Activated naive CD4-positive, alpha-beta T cell treated with anti-CD3 and anti-CD28 coated beads for 36 hours (primary cell): ENCODE measurements around the gene FUT1. TPM values are rescaled to one million over a fixed set of nuclear protein-coding genes. Genes with fewer than 3 reads are reported as not detected.
"Not testable (repeated sequence)": the region's sequence is repeated elsewhere in the genome, so short reads cannot be mapped to it uniquely, and the experiment has no call there.

Source experiments
- CTCF ChIA-PET: fragments of 350-600 bp; sonication (Branson Sonifier 250); formaldehyde crosslinking; loops from one replicate; lab custom pipeline; 2021; ENCODE audit warnings: antibody characterized with exemption; lab: Charles Lee
- DNase-seq: peaks from one replicate; pipeline ENCODE4 v3.0.0-alpha.2; 2020
- H3K27ac Mint-ChIP-seq: one replicate; pipeline ENCODE4 v1.8.0; 2021; ENCODE audit warnings: mild to moderate bottlenecking, mixed read lengths
- H3K27me3 Mint-ChIP-seq: one replicate; pipeline ENCODE4 v1.8.0; 2021; ENCODE audit warnings: low read depth, mixed read lengths
- H3K36me3 Mint-ChIP-seq: one replicate; pipeline ENCODE4 v1.8.0; 2021; ENCODE audit warnings: low read depth, mixed read lengths
- H3K4me1 Mint-ChIP-seq: one replicate; pipeline ENCODE4 v1.8.0; 2021; ENCODE audit warnings: low read depth, mixed read lengths
- H3K4me3 Mint-ChIP-seq: one replicate; pipeline ENCODE4 v1.8.0; 2021; ENCODE audit warnings: mild to moderate bottlenecking, moderate library complexity, mixed read lengths
- H3K9me3 Mint-ChIP-seq: one replicate; pipeline ENCODE4 v1.8.0; 2021; ENCODE audit warnings: mixed read lengths
- intact Hi-C: fragments of 100-400 bp; cut with micrococcal nuclease; formaldehyde crosslinking; loops from one replicate; pipeline ENCODE4 v1.15.1; 2023
- total RNA-seq, 2 experiments: library from RNA; stranded (reverse); gene quantifications; one replicate each; pipeline ENCODE4 v1.2.3, GENCODE V29; 2021

The FUT1 gene
- total RNA-seq: under 1 TPM; 0.07 to 0.12 TPM

DNA sequence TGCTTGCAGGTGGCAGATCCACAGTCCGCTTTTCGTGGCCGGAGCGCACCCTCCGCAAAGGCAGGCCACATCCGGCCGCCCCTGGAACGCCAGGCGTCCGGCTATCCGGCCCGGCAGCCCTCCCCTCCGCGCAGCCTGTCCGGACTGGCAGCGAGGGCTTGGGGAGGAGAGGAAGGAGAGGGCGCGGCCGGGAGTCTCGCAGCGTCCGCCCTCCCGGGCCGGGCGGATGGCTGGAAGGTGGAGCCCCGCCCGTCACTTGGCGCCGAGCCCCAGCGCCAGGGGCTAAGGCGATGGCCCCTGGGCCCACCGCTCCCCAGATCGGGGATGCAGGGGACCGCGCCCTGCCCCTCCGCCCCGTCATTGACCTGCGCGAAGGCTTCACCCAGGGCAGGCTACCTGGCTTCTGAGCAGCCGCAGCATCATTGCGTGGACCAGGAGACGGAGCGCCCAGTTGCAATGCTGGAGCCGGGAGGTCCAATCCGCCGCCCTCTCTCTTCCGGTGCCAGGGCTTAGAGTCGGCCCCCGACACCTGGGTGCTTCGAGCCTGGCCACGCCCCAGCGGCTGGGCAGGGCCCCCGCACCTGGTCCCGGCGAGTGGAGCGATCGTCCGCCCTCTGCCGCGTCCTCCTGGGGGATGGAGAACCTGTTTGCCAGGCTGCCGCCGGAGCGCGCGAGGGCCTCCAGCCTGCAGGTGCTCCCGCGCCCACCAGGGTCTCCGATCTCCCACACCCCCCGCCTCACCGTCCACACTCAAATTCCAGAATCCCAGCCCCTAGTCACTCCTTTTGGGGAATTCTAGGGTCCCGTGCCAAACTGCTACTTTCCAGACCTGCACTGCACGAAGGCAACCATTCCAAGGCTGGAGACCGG is at the start of gene FUT1:
FUT1 (minus strand) TSS at position 146 of the 870 bp plus-strand sequence. CDS start 1,360 bp downstream, outside the sequence.
- intact Hi-C loops: no loop called here
- Mint-ChIP-seq H3K9me3 (no peaks in the 10 kb centered on the region), H3K36me3 (no peaks in the 10 kb centered on the region), H3K27me3 (peaks cover 22% of the 10 kb centered on the region), H3K27ac (peak within 1 kb of the TSS; percentile 32), H3K4me1 (peaks cover 15% of the 10 kb centered on the region), H3K4me3 (peak within 1 kb of the TSS; percentile 55)
- DNase-seq: peak; percentile 53
- CTCF ChIA-PET: interaction anchor here (1.0 kb wide), 1 partner anchor 65 kb away, joined by 3 read pairs; no protein-coding TSS in a partner anchor

DNA sequence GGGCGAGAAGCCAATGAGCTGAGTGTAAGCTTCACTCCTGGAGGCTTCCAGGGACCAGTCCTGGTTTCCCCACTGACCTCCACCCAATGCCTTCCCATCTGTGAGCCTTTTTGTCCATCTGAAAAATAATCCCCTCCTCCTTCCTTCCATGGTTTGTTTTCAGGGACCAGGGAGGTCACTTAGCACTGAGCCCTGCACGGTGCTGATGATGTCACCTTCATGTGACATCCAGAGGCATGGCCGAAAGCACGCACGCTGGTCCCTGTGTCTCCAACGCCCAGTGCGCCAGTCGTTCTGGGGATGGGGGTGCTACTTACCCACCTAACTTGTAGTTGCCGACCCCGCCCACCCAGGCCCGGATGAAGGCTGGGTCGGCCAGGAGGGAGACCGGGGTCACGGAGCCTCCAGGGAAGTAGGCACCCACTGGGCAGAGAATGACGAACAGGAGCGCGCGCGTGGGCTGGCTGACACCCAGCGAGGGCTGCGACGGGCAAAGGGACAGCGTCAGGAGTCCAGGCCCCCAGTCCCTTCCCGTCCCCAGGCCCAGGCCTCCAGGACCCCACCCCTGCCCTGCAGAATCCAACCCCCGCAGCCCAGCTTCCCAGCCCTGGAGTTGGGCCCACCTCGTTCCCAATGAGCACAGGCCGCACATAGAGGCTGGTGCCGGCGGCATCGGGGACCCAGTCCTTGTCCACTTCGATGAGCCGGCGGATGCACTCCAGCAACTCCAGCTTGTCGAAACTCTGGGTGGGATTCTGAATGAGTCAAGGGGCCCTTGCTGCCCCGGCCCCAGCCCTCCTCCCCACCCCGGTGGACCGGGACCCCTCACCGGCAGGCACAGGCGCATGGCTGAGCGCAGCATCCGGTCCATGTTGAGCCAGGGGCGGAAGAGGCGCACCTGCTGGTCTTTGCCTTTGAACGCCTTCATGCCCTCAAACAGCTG is 47.2 kb upstream of the FUT1 start:
- no peaks in the 10 kb centered on the region for H3K9me3 Mint-ChIP-seq
- H3K4me1 Mint-ChIP-seq: peaks cover 8% of the 10 kb centered on the region
- DNase-seq: no peak
- intact Hi-C loops: loop anchor here (5.0 kb wide), 1 partner anchor 288 kb away; the partner anchor contains the start of gene SNRNP70
- CTCF ChIA-PET: interaction anchor here (1.5 to 3.4 kb wide), 3 partner anchors 11 to 43 kb away, joined by 4 to 10 read pairs (median 7); partner anchors contain the start of gene BCAT2
- H3K36me3 Mint-ChIP-seq: peaks cover 2% of the 10 kb centered on the region
- no peak overlapping the region for H3K4me3 Mint-ChIP-seq
- no peak overlapping the region for H3K27ac Mint-ChIP-seq
- H3K27me3 Mint-ChIP-seq: no peaks in the 10 kb centered on the region

DNA sequence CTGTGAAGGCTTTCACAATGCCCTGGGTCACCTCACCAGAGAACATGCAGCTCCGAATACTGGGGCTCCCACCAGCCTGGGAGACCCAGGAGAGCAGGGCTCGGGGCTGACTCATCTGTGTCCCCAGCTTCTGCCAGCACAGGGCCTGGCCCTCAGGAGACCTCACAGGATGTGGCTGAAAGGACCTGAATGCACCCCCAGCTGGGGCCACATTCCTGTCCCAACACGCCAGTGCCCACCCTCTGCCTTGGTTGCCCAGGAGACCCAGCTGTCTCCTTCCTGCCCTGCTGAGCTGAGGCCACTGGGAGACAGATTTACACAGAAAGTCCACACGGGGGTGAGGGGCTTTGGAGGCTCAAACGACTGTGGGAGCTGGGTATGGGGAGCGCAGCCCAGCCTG is 46.5 kb upstream of the FUT1 start:
- Mint-ChIP-seq H3K27ac (no peak overlapping the region), H3K9me3 (no peaks in the 10 kb centered on the region)

DNA sequence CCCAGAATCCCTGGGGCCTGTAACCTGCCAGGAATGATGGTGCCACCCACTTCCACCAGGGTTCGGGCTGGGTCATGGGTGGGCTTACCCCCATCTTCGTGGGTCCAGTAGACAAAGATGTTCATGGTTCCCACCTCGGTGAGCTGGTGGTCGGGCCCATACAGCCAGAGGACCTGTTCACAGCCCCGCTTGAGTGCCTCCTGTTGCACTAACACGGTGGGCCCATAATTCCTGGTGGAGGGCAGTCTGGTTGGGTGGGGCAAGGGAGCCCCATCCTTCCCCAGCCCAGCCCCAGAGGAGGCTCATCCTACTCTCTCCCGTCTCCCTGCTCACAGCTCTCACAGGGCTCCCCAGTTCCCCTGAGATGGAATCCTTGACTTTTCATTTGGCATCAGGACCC is 44.7 kb upstream of the FUT1 start:
- peaks cover 2% of the 10 kb centered on the region for H3K36me3 Mint-ChIP-seq
- H3K4me1 Mint-ChIP-seq: peaks cover 10% of the 10 kb centered on the region
- DNase-seq: no peak
- H3K4me3 Mint-ChIP-seq: no peak overlapping the region
- H3K9me3 Mint-ChIP-seq: no peaks in the 10 kb centered on the region
- no peak overlapping the region for H3K27ac Mint-ChIP-seq
- intact Hi-C loops: loop anchor here (5.0 kb wide), 1 partner anchor 290 kb away; the partner anchor contains the start of gene SNRNP70
- no peaks in the 10 kb centered on the region for H3K27me3 Mint-ChIP-seq
- CTCF ChIA-PET: interaction anchor here (4.5 kb wide), 1 partner anchor 44 kb away, joined by 43 read pairs; no protein-coding TSS in a partner anchor

More for the DNA sequence above, 46.5 kb upstream of the FUT1 start:
- Mint-ChIP-seq H3K4me3 (no peak overlapping the region), H3K4me1 (peaks cover 10% of the 10 kb centered on the region), H3K36me3 (peaks cover 2% of the 10 kb centered on the region), H3K27me3 (no peaks in the 10 kb centered on the region)
- intact Hi-C loops: loop anchor here (5.0 kb wide), 1 partner anchor 288 kb away; the partner anchor contains the start of gene SNRNP70
- DNase-seq: no peak
- CTCF ChIA-PET: interaction anchor here (0.6 to 1.5 kb wide), 3 partner anchors 12 to 1114 kb away, joined by 4 to 7 read pairs (median 7); partner anchors contain the start of gene BCAT2

DNA sequence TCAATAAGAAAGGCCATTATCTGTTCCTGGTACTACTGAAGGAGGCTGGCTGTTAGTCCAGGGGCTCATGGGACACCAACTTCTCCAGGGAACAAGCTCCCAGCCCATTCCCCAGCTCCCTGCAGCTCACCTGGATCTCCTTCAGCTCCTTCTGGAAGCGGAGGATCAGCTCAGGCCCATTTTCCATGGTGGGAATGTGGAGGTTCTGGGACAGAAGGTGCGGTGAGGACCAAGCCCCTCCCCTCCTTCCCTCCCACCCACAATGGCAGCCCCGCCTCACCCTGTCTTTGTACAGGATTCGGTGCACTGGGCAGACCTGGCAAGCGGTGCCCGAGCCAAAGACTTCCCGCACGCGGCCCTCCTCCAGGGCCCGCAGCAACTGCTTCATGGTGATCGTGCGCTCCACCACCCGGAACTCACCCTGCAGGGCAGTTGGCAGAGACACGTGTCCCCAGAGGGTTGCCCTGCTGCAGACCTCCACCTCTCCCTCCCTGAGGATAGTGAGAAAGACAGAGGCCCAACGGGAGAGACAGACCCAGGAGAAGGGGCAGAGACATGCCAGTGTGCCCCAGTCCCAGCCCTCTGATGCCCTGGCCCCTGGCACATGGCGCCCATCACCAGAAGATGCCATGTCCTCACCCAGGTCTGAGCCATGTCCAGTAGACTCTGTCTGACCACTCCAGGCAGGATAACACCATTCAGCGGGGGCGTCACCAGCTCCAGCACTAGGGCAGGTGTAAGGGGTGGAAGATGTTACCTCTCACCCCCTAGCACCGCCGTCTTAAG is 44.0 kb upstream of the FUT1 start:
- peaks cover 10% of the 10 kb centered on the region for H3K4me1 Mint-ChIP-seq
- no peaks in the 10 kb centered on the region for H3K27me3 Mint-ChIP-seq
- H3K9me3 Mint-ChIP-seq: no peaks in the 10 kb centered on the region
- H3K27ac Mint-ChIP-seq: no peak overlapping the region
- no peaks in the 10 kb centered on the region for H3K36me3 Mint-ChIP-seq
- CTCF ChIA-PET: interaction anchor here (1.0 to 4.5 kb wide), 7 partner anchors 10 to 178 kb away, joined by 3 to 43 read pairs (median 8); partner anchors contain the start of gene HSD17B14
- intact Hi-C loops: loop anchor here (5.0 kb wide), 1 partner anchor 291 kb away; the partner anchor contains the start of gene SNRNP70
- no peak for DNase-seq
- H3K4me3 Mint-ChIP-seq: no peak overlapping the region

DNA sequence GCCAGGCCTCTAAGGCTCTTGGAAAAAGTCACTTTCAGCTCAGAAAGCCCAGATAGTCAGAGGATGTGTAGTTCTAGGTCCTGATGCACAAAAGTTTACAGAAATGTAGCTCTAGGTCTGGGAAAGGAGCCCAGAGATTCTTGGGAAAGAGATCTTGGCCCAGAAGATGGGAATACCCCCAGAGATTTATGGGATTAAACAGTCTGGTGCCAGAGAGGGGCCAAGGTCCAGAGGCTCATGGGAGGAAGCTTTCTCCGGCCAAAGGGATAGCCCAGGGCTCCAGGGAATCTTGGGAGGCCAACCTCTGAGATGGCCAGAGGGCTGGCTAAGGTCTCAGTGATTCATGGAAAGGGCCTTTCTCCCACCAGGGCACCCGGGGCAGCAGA is 43.2 kb upstream of the FUT1 start:
- DNase-seq: no peak

DNA sequence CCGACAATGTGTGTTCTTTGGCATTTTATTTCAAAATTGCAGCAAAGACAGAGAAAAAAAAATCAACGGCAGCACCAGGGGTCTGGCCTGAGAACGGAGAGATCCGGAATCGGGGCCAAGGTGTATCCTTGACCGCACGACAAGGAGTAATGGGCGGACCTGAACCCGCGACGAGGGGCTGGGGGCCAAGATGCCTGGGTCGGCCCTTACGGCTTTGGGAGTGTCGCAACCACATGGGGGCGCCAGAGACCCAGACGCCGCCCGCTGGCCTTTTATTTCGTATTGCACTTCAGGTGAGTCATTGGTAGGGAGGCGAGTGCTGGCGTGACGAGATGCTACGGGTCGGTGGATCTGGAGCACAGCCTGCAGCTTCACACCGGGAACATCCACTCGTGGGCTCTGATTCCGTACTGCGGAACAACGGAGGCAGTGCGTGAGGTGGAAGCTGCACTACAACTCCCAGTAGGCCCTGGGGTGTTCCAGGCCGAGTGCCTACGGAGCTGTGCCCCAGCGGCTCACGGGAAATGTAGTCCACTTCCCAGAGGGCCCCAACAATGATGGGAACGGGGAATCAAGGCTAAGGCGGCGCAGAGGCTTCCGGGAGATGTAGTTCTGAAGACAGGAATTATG is 42.7 kb upstream of the FUT1 start:
- H3K4me1 Mint-ChIP-seq: peaks cover 10% of the 10 kb centered on the region
- CTCF ChIA-PET: interaction anchor here (0.7 to 4.5 kb wide), 27 partner anchors 10 to 205 kb away, joined by 3 to 43 read pairs (median 3); partner anchors contain the start of genes BCAT2, CA11, GYS1 and HSD17B14

More for the DNA sequence above, 43.2 kb upstream of the FUT1 start:
- no peaks in the 10 kb centered on the region for H3K27me3 Mint-ChIP-seq
- peak overlapping the region; percentile 87 for H3K27ac Mint-ChIP-seq
- H3K4me3 Mint-ChIP-seq: peak overlapping the region; percentile 82
- CTCF ChIA-PET: interaction anchor here (0.7 to 4.5 kb wide), 27 partner anchors 11 to 204 kb away, joined by 3 to 43 read pairs (median 3); partner anchors contain the start of genes BCAT2, CA11, GYS1 and HSD17B14
- H3K9me3 Mint-ChIP-seq: no peaks in the 10 kb centered on the region
- peaks cover 10% of the 10 kb centered on the region for H3K4me1 Mint-ChIP-seq
- intact Hi-C loops: loop anchor here (1.0 to 5.0 kb wide), 8 partner anchors 15 to 292 kb away; partner anchors contain the start of genes BCAT2, CA11, GYS1 and PPP1R15A
- no peaks in the 10 kb centered on the region for H3K36me3 Mint-ChIP-seq

DNA sequence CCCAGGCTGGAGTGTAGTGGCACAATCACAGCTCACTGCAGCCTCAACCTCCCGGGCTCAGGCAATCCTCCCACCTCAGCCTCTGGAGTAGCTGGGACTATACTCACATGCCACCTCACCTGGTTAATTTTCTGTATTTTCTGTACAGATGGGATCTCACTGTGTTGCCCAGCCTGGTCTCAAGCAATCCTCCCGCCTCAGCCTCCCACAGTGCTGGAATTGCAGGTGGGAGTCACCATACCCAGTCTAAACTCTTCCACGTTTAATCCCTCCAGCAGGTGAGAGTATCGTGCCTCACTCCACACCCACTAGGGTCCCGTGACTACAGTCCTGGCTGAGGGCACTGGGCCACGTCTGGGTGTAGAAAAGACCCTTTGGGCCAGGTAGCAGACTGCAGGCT is 41.9 kb upstream of the FUT1 start:
- CTCF ChIA-PET: interaction anchor here (0.7 to 4.5 kb wide), 6 partner anchors 16 to 262 kb away, joined by 3 to 43 read pairs (median 18); partner anchors contain the start of genes BCAT2 and HSD17B14
- intact Hi-C loops: loop anchor here (2.0 kb wide), 3 partner anchors 17 to 199 kb away; partner anchors contain the start of genes BCAT2, GYS1, PPP1R15A and RUVBL2
- Mint-ChIP-seq H3K27me3 (no peaks in the 10 kb centered on the region), H3K4me1 (peaks cover 10% of the 10 kb centered on the region), H3K9me3 (no peaks in the 10 kb centered on the region), H3K36me3 (no peaks in the 10 kb centered on the region), H3K27ac (no peak overlapping the region), H3K4me3 (no peak overlapping the region)
- no peak for DNase-seq

More for the DNA sequence above, 42.7 kb upstream of the FUT1 start:
- H3K9me3 Mint-ChIP-seq: no peaks in the 10 kb centered on the region
- H3K4me3 Mint-ChIP-seq: peak overlapping the region; percentile 82
- H3K27ac Mint-ChIP-seq: peak overlapping the region; percentile 87
- no peaks in the 10 kb centered on the region for H3K27me3 Mint-ChIP-seq
- no peaks in the 10 kb centered on the region for H3K36me3 Mint-ChIP-seq
- DNase-seq: peak; percentile 89
- intact Hi-C loops: loop anchor here (1.0 to 5.0 kb wide), 8 partner anchors 16 to 292 kb away; partner anchors contain the start of genes BCAT2, CA11, GYS1 and PPP1R15A

DNA sequence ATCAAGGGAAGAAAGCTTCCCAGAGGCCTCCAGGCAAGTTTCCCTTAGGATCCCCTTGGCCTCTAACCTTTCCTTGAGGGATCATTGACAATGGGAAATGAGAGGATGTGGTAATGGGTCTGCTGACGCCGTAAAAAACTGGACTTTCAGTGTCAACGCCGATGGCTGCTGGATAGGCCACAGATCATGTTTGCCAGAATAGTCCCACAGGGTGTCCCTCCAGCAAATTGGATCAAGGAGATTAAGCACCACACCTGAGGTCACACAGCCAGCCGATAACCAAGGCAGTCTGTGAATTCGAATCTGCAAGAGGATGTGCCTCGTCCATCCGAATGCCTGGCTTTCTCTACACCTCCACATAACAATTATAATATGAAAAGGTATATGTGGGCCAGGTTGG is 40.8 kb upstream of the FUT1 start:
- H3K9me3 Mint-ChIP-seq: no peaks in the 10 kb centered on the region
- no peaks in the 10 kb centered on the region for H3K27me3 Mint-ChIP-seq
- no peak for DNase-seq
- peaks cover 10% of the 10 kb centered on the region for H3K4me1 Mint-ChIP-seq
- intact Hi-C loops: no loop called here
- CTCF ChIA-PET: interaction anchor here (0.6 to 4.5 kb wide), 4 partner anchors 9 to 52 kb away, joined by 3 to 43 read pairs (median 18); partner anchors contain the start of gene HSD17B14
- no peaks in the 10 kb centered on the region for H3K36me3 Mint-ChIP-seq
- no peak overlapping the region for H3K27ac Mint-ChIP-seq
- no peak overlapping the region for H3K4me3 Mint-ChIP-seq

DNA sequence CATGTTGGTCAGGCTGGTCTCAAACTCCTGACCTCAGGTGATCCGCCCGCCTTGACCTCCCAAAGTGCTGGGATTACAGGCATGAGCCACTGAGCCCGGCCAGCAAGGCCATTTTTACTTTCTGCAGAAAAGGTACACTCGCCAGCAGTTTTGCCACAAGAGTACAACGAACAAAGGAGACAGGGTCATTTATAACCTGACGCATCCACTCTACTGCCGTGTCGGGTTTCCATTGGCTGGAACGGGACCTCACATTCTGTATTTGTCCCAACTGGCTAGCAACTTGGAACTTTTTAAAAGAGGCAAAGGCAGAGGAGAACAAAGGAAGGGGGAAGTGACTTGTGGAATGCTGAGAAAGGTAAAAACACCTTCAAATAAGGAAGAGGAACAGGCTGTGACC is 34.9 kb upstream of the FUT1 start:
- H3K27ac Mint-ChIP-seq, intact Hi-C loops, H3K9me3 Mint-ChIP-seq: not testable (repeated sequence)

More for the DNA sequence above, 34.9 kb upstream of the FUT1 start:
- not testable (repeated sequence) for H3K27me3 Mint-ChIP-seq, DNase-seq, H3K4me1 Mint-ChIP-seq, H3K4me3 Mint-ChIP-seq, H3K36me3 Mint-ChIP-seq
- CTCF ChIA-PET: interaction anchor here (0.6 to 8.5 kb wide), 20 partner anchors 9 to 211 kb away, joined by 3 to 121 read pairs (median 4); partner anchors contain the start of genes FUT2, HSD17B14 and PPP1R15A
